Heart left ventricle (tissue), 13 donors: ENCODE results near the gene PPARG.

ENCODE experiments used
- CTCF ChIP-seq, 12 donors: fragments of 200-600 bp; sonication (generic) in 4 of 12; IDR thresholded peaks; one replicate each; pipeline versions ENCODE4 v1.5.0 to v1.8.0; 2018 to 2022; ENCODE audit warnings: antibody characterized with exemption in 12 of 12, mild to moderate bottlenecking in 5 of 12
- POLR2A ChIP-seq, 2 donors: fragments of 450-650 bp; IDR thresholded peaks; one replicate each; pipeline ENCODE4 v1.6.1; 2017; ENCODE audit warnings: antibody characterized with exemption in 2 of 2, mild to moderate bottlenecking in 2 of 2, moderate library complexity in 2 of 2
- donor health status: ischemic (EF 13 %, LVEDD 7.1; RV severe dilation, severe dysfunction).
- donor health status: DM: no; HTN: yes; CAD: no.
- donor health status: DM: no; HTN: no; CAD: no.
- donor health status: ischemic (EF 25% LVEDD 6.9; RV normal size, moderate dysfunction).
- donor health status: ischemic (EF 25% LVEDD 5.7; RV mildly dilated, moderate dysfunction).
- donor health status: ischemic (EF 35%, LVEDD 5.7; RV mildly dilated, moderate dysfunction).
- donor health status: nonischemic (EF 11% LVEDD 7.7; RV severe dilation, severe dysfunction).
- donor health status: DM: yes; HTN: yes; CAD: no.
- donor health status: PGD.
- donor health status: ischemic (EF 29% LVEDD 5.4; RV normal size, mild dysfunction).
- donor health status: nonischemic (EF 23%, LVEDD 6.1; RV moderate dilation, normal function).

DNA sequence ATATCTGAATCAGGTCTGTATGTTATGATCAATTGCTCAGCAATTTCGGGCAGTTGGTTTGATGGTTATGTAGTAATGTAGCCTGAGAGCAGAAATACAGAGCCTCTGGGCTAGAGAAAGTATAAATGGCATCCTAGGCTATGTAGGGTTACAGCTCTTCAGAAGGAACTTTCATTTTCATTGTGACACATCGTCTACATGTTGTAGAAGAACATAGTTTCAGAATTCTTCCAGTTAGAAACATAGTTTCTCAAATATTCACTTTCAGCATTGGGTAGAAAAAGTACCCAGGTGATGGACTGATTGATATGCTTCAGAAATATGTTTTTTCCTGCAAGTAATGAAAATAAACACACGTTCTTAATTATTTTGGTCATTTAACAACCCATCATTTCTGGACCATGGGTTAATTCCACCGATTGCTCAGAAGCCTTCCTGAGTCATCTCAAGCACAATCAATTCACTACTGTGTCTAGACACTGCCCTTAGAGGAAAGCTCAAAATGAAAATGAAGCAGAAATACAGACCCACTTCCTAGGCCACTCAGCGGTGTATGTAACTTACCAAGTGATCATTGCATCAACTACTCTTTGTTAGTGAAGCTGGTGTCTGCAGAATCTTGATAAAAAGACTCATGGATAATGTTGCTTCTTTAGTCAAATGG, 106.6 kb downstream of the PPARG start:
- TF ChIP-seq POLR2A (IDR thresholded peaks at IDR 0.05) (no peak), CTCF (IDR thresholded peaks at IDR 0.05) (no peak)
